ENCODE measurements around the gene LRRC27.
A peak's percentile ranks its signal among the peaks of the same experiment; 100 is the strongest.
"Not testable (repeated sequence)": the region's sequence is repeated elsewhere in the genome, so short reads cannot be mapped to it uniquely, and the experiment has no call there.

LRRC27 gene

GRCh38 chr10:132337854-132338253, 5.9 kb downstream of the LRRC27 start:
- not testable (repeated sequence) for DNase-seq (ENCODE audit: low read depth in 3 of 3)

- DNase-seq (ENCODE audit: low read depth in 3 of 3) = no peak
Observed at GRCh38 chr10:132338876-132339275, 6.9 kb downstream of the LRRC27 start.

- DNase-seq (ENCODE audit: low read depth in 3 of 3) = no peak
Observed at GRCh38 chr10:132339276-132339675, 7.3 kb downstream of the LRRC27 start.

- DNase-seq (ENCODE audit: low read depth in 3 of 3) = no peak
Observed at GRCh38 chr10:132341017-132341416, 9.0 kb downstream of the LRRC27 start.

GRCh38 chr10:132341781-132342180, 9.8 kb downstream of the LRRC27 start:
- DNase-seq (ENCODE audit: low read depth in 3 of 3) = no peak

GRCh38 chr10:132342553-132342952, 10.6 kb downstream of the LRRC27 start:
- no peak for DNase-seq (ENCODE audit: low read depth in 3 of 3)

- DNase-seq (ENCODE audit: low read depth in 3 of 3) = no peak
Observed at GRCh38 chr10:132344386-132344785, 12.4 kb downstream of the LRRC27 start.

- DNase-seq (ENCODE audit: low read depth in 3 of 3) = no peak
Observed at GRCh38 chr10:132345345-132345744, 13.4 kb downstream of the LRRC27 start.

GRCh38 chr10:132346806-132347205, 14.8 kb downstream of the LRRC27 start:
- DNase-seq (ENCODE audit: low read depth in 3 of 3) = no peak

GRCh38 chr10:132347211-132347930, 15.4 kb downstream of the LRRC27 start:
- DNase-seq (ENCODE audit: low read depth in 3 of 3) = no peak

- no peak for DNase-seq (ENCODE audit: low read depth in 3 of 3)
Observed at GRCh38 chr10:132347931-132348267, 15.9 kb downstream of the LRRC27 start.

GRCh38 chr10:132349766-132350165, 17.8 kb downstream of the LRRC27 start:
- no peak for DNase-seq (ENCODE audit: low read depth in 3 of 3)

- no peak for DNase-seq (ENCODE audit: low read depth in 3 of 3)
Observed at GRCh38 chr10:132350391-132350790, 18.4 kb downstream of the LRRC27 start.

- no peak for DNase-seq (ENCODE audit: low read depth in 3 of 3)
Observed at GRCh38 chr10:132350946-132351345, 19.0 kb downstream of the LRRC27 start.

- DNase-seq (ENCODE audit: low read depth in 3 of 3) = no peak
Observed at GRCh38 chr10:132351611-132352010, 19.6 kb downstream of the LRRC27 start.

GRCh38 chr10:132352462-132353308, 20.7 kb downstream of the LRRC27 start:
- peak; percentile 56 to 71 (median 69) for DNase-seq (ENCODE audit: low read depth in 3 of 3)

GRCh38 chr10:132353456-132354355, 21.7 kb downstream of the LRRC27 start:
- DNase-seq (ENCODE audit: low read depth in 3 of 3) = no peak

- no peak for DNase-seq (ENCODE audit: low read depth in 3 of 3)
Observed at GRCh38 chr10:132354356-132355094, 22.5 kb downstream of the LRRC27 start.

- no peak for DNase-seq (ENCODE audit: low read depth in 3 of 3)
Observed at GRCh38 chr10:132355297-132355696, 23.3 kb downstream of the LRRC27 start.

GRCh38 chr10:132355754-132356153, 23.8 kb downstream of the LRRC27 start:
- DNase-seq (ENCODE audit: low read depth in 3 of 3) = no peak

GRCh38 chr10:132356621-132357195, 24.7 kb downstream of the LRRC27 start:
- DNase-seq (ENCODE audit: low read depth in 3 of 3) = no peak
